Keratinocyte (primary cell): ENCODE measurements around the gene SBNO2. TPM values are rescaled to one million over a fixed set of nuclear protein-coding genes. Genes with fewer than 3 reads are reported as not detected.

ENCODE experiments used
- DNase-seq: peaks from one replicate; pipeline ENCODE4 v3.0.0-alpha.2; 2011; ENCODE audit warnings: low read depth, missing footprints, low spot score
- FAIRE-seq: peaks from 2 replicates; lab custom pipeline; 2011; peaks lifted over from hg19 to GRCh38; lab: Jason Lieb, UNC
- H2AFZ ChIP-seq: 2 replicates; pipeline ENCODE4 v1.6.0; 2012; ENCODE audit warnings: low read length, control low read depth, inconsistent platforms; ENCODE audit not compliant: control insufficient read depth
- H3K27ac ChIP-seq: 2 replicates; pipeline ENCODE4 v1.5.1; 2011; ENCODE audit warnings: low read length; ENCODE audit not compliant: control insufficient read depth, insufficient read depth
- H3K27me3 ChIP-seq: 3 replicates; pipeline ENCODE4 v1.6.0; 2011; ENCODE audit warnings: low read length; ENCODE audit not compliant: control insufficient read depth, insufficient read depth; ENCODE audit errors: extremely low read depth
- H3K36me3 ChIP-seq, 2 experiments: 2 replicates in 1 of 2; 3 replicates in 1 of 2; pipeline ENCODE4 v1.5.1; 2011; ENCODE audit warnings: low read length in 2 of 2, mild to moderate bottlenecking in 1 of 2; ENCODE audit not compliant: control insufficient read depth in 2 of 2, insufficient read depth in 2 of 2; ENCODE audit errors: extremely low read depth in 1 of 2
- H3K4me1 ChIP-seq: 3 replicates; pipeline ENCODE4 v1.5.1; 2011; ENCODE audit warnings: low read length; ENCODE audit not compliant: control insufficient read depth, insufficient read depth; ENCODE audit errors: extremely low read depth
- H3K4me2 ChIP-seq: 3 replicates; pipeline ENCODE4 v1.6.0; 2011; ENCODE audit warnings: low read depth, low read length; ENCODE audit not compliant: control insufficient read depth, insufficient read depth; ENCODE audit errors: extremely low read depth
- H3K4me3 ChIP-seq, 3 experiments: fragments of 200-600 bp in 1 of 3; sonication (generic) in 1 of 3; 2 replicates in 2 of 3; 3 replicates in 1 of 3; pipeline ENCODE4 v1.5.1; 2011 to 2016; ENCODE audit warnings: low read length in 3 of 3, mild to moderate bottlenecking in 3 of 3, control low read depth in 2 of 3, inconsistent platforms in 1 of 3, low read depth in 1 of 3, mixed read lengths in 1 of 3, mixed run types in 1 of 3, moderate library complexity in 1 of 3; ENCODE audit not compliant: control insufficient read depth in 2 of 3, insufficient read depth in 2 of 3; ENCODE audit errors: extremely low read depth in 1 of 3
- H3K79me2 ChIP-seq: 2 replicates; pipeline ENCODE4 v1.6.0; 2012; ENCODE audit warnings: low read length; ENCODE audit not compliant: control insufficient read depth, insufficient read depth
- H3K9ac ChIP-seq: 3 replicates; pipeline ENCODE4 v1.6.0; 2011; ENCODE audit warnings: low read length; ENCODE audit not compliant: control insufficient read depth, insufficient read depth; ENCODE audit errors: extremely low read depth
- H3K9me1 ChIP-seq: 3 replicates; pipeline ENCODE4 v1.6.0; 2011; ENCODE audit warnings: low read length; ENCODE audit not compliant: control insufficient read depth, insufficient read depth; ENCODE audit errors: extremely low read depth
- H3K9me3 ChIP-seq: 2 replicates; pipeline ENCODE4 v1.5.1; 2012; ENCODE audit warnings: low read depth, low read length; ENCODE audit not compliant: control insufficient read depth
- H4K20me1 ChIP-seq: 3 replicates; pipeline ENCODE4 v1.6.0; 2011; ENCODE audit warnings: low read length; ENCODE audit not compliant: control insufficient read depth, insufficient read depth; ENCODE audit errors: extremely low read depth
- EZH2 ChIP-seq: IDR thresholded peaks from one replicate; pipeline ENCODE4 v1.6.1; 2012; ENCODE audit warnings: inconsistent platforms, mild to moderate bottlenecking, low read length, moderate library complexity
- dilution Hi-C: fragments of 300-500 bp; cut with MboI; formaldehyde crosslinking; loops from one replicate; pipeline ENCODE4 v1.7.0; 2020; ENCODE audit warnings: low sequenced_read_pairs; ENCODE audit not compliant: extremely low pct_ligation_motif_present
- polyA plus RNA-seq, 5 experiments: library from polyadenylated mRNA; depleted of rRNA in 3 of 5; stranded (reverse) in 3 of 5; stranded (forward) in 1 of 5; unstranded in 1 of 5; fragments of >200 nt; gene quantifications; 1 replicate in 1 of 5; 2 replicates in 3 of 5; 3 replicates in 1 of 5; pipeline versions ENCODE4 v1.2.1 to v1.2.3, GENCODE V29; 2011 to 2012; ENCODE audit warnings: missing spikeins in 2 of 5, low read depth in 1 of 5, low replicate concordance in 1 of 5
- TF ChIP-seq, protein P1 (sequence below), 3 experiments: IDR thresholded peaks in 1 of 3; conservative IDR thresholded peaks in 1 of 3; optimal IDR thresholded peaks in 1 of 3; 2 replicates in 2 of 3; 3 replicates in 1 of 3; pipeline versions ENCODE3 to v1.5.1; 2011; ENCODE audit warnings: low read length in 3 of 3, mild to moderate bottlenecking in 3 of 3, moderate library complexity in 2 of 3, control low read depth in 1 of 3, inconsistent platforms in 1 of 3; ENCODE audit not compliant: insufficient read depth in 2 of 3; ENCODE audit errors: extremely low read depth in 1 of 3

Gene SBNO2
- polyA plus RNA-seq, 1 donor (not counting 4 experiments of a cell fraction or from before 2014, with no cell fraction given), result 10.9 TPM

DNA sequence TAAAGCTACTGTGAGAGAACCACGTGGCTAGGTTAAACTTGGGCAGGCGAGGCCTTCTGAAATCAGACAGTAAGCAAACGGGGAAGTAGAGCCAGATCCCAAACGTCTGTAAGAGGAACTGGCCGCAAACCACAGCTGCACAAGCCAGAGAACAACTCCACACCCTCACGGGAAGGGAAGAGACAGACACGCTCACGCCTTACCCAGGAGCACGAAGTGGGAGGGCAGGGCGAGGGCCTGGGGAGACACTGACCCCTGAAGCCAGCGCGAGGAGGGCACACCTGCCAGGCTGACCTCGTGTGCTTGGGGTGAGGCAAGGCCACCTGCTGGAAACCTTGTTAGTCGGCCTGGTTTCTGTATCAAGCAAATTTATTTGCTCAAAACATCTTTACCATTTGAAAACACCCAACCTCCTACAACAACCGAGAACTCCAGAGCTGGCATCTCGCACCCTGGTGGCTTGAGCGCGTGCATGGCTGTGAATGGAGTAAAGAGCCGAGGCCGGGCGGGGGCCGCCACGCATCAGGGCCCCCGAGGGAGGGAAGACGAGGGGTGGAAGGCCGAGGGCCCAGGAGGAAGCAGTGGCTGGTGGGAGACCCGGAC lies 86.2 kb downstream of the SBNO2 start:
- H2AFZ ChIP-seq, result no peak overlapping the region
- H3K4me3 ChIP-seq, result no peak overlapping the region
- H3K36me3 ChIP-seq, result peaks cover 29 to 30% of the 10 kb centered on the region in 2 experiments
- no peaks in the 10 kb centered on the region for H3K4me1 ChIP-seq
- H3K4me2 ChIP-seq, result no peak overlapping the region
- FAIRE-seq (no peak), DNase-seq (no peak)
- H3K79me2 ChIP-seq, result peaks cover 11% of the 10 kb centered on the region
- no peaks in the 10 kb centered on the region for H3K27me3 ChIP-seq
- no peak overlapping the region for H3K27ac ChIP-seq
- no peaks in the 10 kb centered on the region for H4K20me1 ChIP-seq
- H3K9me1 ChIP-seq, result no peaks in the 10 kb centered on the region
- dilution Hi-C loops, result no loop called here
- H3K9ac ChIP-seq, result no peak overlapping the region
- TF ChIP-seq, protein P1, sequence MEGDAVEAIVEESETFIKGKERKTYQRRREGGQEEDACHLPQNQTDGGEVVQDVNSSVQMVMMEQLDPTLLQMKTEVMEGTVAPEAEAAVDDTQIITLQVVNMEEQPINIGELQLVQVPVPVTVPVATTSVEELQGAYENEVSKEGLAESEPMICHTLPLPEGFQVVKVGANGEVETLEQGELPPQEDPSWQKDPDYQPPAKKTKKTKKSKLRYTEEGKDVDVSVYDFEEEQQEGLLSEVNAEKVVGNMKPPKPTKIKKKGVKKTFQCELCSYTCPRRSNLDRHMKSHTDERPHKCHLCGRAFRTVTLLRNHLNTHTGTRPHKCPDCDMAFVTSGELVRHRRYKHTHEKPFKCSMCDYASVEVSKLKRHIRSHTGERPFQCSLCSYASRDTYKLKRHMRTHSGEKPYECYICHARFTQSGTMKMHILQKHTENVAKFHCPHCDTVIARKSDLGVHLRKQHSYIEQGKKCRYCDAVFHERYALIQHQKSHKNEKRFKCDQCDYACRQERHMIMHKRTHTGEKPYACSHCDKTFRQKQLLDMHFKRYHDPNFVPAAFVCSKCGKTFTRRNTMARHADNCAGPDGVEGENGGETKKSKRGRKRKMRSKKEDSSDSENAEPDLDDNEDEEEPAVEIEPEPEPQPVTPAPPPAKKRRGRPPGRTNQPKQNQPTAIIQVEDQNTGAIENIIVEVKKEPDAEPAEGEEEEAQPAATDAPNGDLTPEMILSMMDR (optimal IDR thresholded peaks at IDR 0.05 in 1 of 3, IDR thresholded peaks at IDR 0.05 in 1 of 3, conservative IDR thresholded peaks at IDR 0.05 in 1 of 3; ENCODE audit: extremely low read depth in 1 of 3, insufficient read depth in 2 of 3, low read length in 3 of 3), result no peak
- no peak for TF ChIP-seq EZH2
- no peaks in the 10 kb centered on the region for H3K9me3 ChIP-seq

DNA sequence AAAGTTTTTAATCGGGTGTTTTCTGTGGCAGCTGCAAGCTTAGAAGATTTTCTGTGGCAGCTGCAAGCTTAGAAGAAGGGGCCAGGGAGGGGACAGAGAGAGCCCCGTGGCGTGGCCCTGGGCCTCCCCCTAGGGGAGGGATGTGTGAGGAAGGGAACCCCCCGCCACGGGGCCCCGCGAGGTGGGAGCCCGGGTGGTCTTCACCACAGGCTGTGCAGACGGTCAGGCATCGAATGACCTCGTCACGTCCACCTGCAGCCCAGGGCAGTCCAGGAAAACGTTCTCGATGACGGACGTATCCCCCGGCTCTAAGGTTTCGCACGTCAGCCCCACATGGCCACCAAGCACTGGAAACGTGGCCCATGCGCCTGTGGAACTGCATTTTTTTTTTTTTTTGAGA lies 87.5 kb downstream of the SBNO2 start:
- Histone ChIP-seq H3K9me3 (no peaks in the 10 kb centered on the region), H3K4me2 (no peak overlapping the region), H3K4me1 (peaks cover 3% of the 10 kb centered on the region), H3K4me3 (no peak overlapping the region), H3K79me2 (peaks cover 2% of the 10 kb centered on the region), H3K27me3 (no peaks in the 10 kb centered on the region), H2AFZ (no peak overlapping the region), H3K27ac (no peak overlapping the region), H3K36me3 (peaks cover 21 to 24% of the 10 kb centered on the region in 2 experiments), H3K9ac (no peak overlapping the region), H3K9me1 (no peaks in the 10 kb centered on the region), H4K20me1 (no peaks in the 10 kb centered on the region)
- dilution Hi-C loops, result no loop called here
- TF ChIP-seq, protein P1 (optimal IDR thresholded peaks at IDR 0.05 in 1 of 3, IDR thresholded peaks at IDR 0.05 in 1 of 3, conservative IDR thresholded peaks at IDR 0.05 in 1 of 3; ENCODE audit: extremely low read depth in 1 of 3, insufficient read depth in 2 of 3, low read length in 3 of 3), result no peak
- TF ChIP-seq EZH2, result no peak
- DNase-seq, result no peak
- no peak for FAIRE-seq
